Neural crest cell (in vitro differentiated cells): ENCODE measurements around the gene ITGB8. TPM values are rescaled to one million over a fixed set of nuclear protein-coding genes. Genes with fewer than 3 reads are reported as not detected.

Experiments used
- DNase-seq: peaks from one replicate; pipeline ENCODE4 v3.0.0; 2021; ENCODE audit warnings: low read depth, mixed read lengths, low spot score
- H3K27ac Mint-ChIP-seq: one replicate; pipeline ENCODE4 v1.8.0; 2021; ENCODE audit warnings: mild to moderate bottlenecking, mixed read lengths; ENCODE audit not compliant: unreplicated experiment
- H3K27me3 Mint-ChIP-seq: 2 replicates; pipeline ENCODE4 v1.8.0; 2021; ENCODE audit warnings: low read depth, mild to moderate bottlenecking, mixed read lengths
- H3K36me3 Mint-ChIP-seq: 2 replicates; pipeline ENCODE4 v1.8.0; 2021; ENCODE audit warnings: low read depth, mild to moderate bottlenecking, mixed read lengths
- H3K4me1 Mint-ChIP-seq: 2 replicates; pipeline ENCODE4 v1.8.0; 2021; ENCODE audit warnings: mixed read lengths
- H3K4me3 Mint-ChIP-seq: one replicate; pipeline ENCODE4 v1.8.0; 2021; ENCODE audit warnings: mild to moderate bottlenecking, mixed read lengths
- H3K9me3 Mint-ChIP-seq: 2 replicates; pipeline ENCODE4 v1.8.0; 2021; ENCODE audit warnings: mixed read lengths
- CTCF ChIP-seq: fragments of 200-600 bp; sonication (generic); conservative IDR thresholded peaks from 2 replicates; pipeline ENCODE4 v1.5.0; 2021; ENCODE audit warnings: antibody characterized with exemption, mild to moderate bottlenecking
- total RNA-seq: library from RNA; stranded (reverse); gene quantifications from 2 replicates; pipeline ENCODE4 v1.2.1, GENCODE V29; 2021

ITGB8 gene
- total RNA-seq, 1 donor from 2014 or later: 19.9 TPM

GRCh38 chr7:20320786-20321185 lies 9.9 kb upstream of the ITGB8 start:
- Mint-ChIP-seq H3K4me3 (no peak overlapping the region), H3K27me3 (no peaks in the 10 kb centered on the region), H3K4me1 (peaks cover 13% of the 10 kb centered on the region), H3K9me3 (no peaks in the 10 kb centered on the region), H3K36me3 (no peaks in the 10 kb centered on the region), H3K27ac (peak overlapping the region; percentile 46)
- TF ChIP-seq CTCF: no peak
- DNase-seq: no peak

- Mint-ChIP-seq H3K9me3 (no peaks in the 10 kb centered on the region), H3K4me3 (no peak overlapping the region), H3K27me3 (no peaks in the 10 kb centered on the region), H3K36me3 (no peaks in the 10 kb centered on the region), H3K27ac (no peak overlapping the region), H3K4me1 (peaks cover 13% of the 10 kb centered on the region)
- no peak for TF ChIP-seq CTCF
- DNase-seq: no peak
These were observed 7.1 kb upstream of the ITGB8 start for GRCh38 chr7:20323595-20323994.

- Mint-ChIP-seq H3K36me3 (no peaks in the 10 kb centered on the region), H3K4me1 (peaks cover 23% of the 10 kb centered on the region), H3K4me3 (no peak overlapping the region), H3K9me3 (no peaks in the 10 kb centered on the region), H3K27ac (no peak overlapping the region), H3K27me3 (peaks cover 3% of the 10 kb centered on the region)
- DNase-seq: no peak
- TF ChIP-seq CTCF: no peak
These were observed 4.4 kb upstream of the ITGB8 start for GRCh38 chr7:20326342-20326741.

- Mint-ChIP-seq H3K9me3 (no peaks in the 10 kb centered on the region), H3K27ac (no peak overlapping the region), H3K4me3 (peak overlapping the region; percentile 23), H3K4me1 (peaks cover 27% of the 10 kb centered on the region), H3K27me3 (peaks cover 3% of the 10 kb centered on the region), H3K36me3 (no peaks in the 10 kb centered on the region)
- no peak for DNase-seq
- TF ChIP-seq CTCF: no peak
These were observed 3.6 kb upstream of the ITGB8 start for GRCh38 chr7:20327055-20327454.

GRCh38 chr7:20328027-20328426 lies 2.7 kb upstream of the ITGB8 start:
- Mint-ChIP-seq H3K4me3 (peak overlapping the region; percentile 15), H3K9me3 (no peaks in the 10 kb centered on the region), H3K4me1 (peaks cover 36% of the 10 kb centered on the region), H3K36me3 (no peaks in the 10 kb centered on the region), H3K27me3 (peaks cover 3% of the 10 kb centered on the region), H3K27ac (no peak overlapping the region)
- DNase-seq: no peak
- TF ChIP-seq CTCF: no peak

- peak overlapping the region; percentile 95 for H3K4me3 Mint-ChIP-seq
- no peak for TF ChIP-seq CTCF
- H3K36me3 Mint-ChIP-seq: no peaks in the 10 kb centered on the region
- H3K9me3 Mint-ChIP-seq: no peaks in the 10 kb centered on the region
- no peak for DNase-seq
- no peak overlapping the region for H3K27ac Mint-ChIP-seq
- H3K27me3 Mint-ChIP-seq: peaks cover 3% of the 10 kb centered on the region
- peaks cover 39% of the 10 kb centered on the region for H3K4me1 Mint-ChIP-seq
These were observed 2.0 kb upstream of the ITGB8 start for GRCh38 chr7:20328692-20329091.
